B cell (primary cell): ENCODE results near the gene EXD3. TPM values are rescaled to one million over a fixed set of nuclear protein-coding genes. Genes with fewer than 3 reads are reported as not detected.
A peak's percentile ranks its signal among the peaks of the same experiment; 100 is the strongest.
"Not testable (repeated sequence)": the region's sequence is repeated elsewhere in the genome, so short reads cannot be mapped to it uniquely, and the experiment has no call there.

Experiments
- ATAC-seq: fragments of 200-7000 bp; cut with Tn5 transposase; one replicate; pipeline ENCODE4 v1.10.0; 2021; ENCODE audit warnings: low read depth, mild to moderate bottlenecking, moderate number of reproducible peaks, moderate library complexity
- CTCF ChIA-PET: fragments of 350-600 bp; sonication (Branson Sonifier 250); formaldehyde crosslinking; loops from one replicate; lab custom pipeline; 2021; ENCODE audit warnings: antibody characterized with exemption, inconsistent platforms; lab: Charles Lee
- POLR2A ChIA-PET: fragments of 350-600 bp; sonication (Branson Sonifier 250); formaldehyde crosslinking; loops from one replicate; lab custom pipeline; 2021; ENCODE audit warnings: antibody characterized with exemption; lab: Charles Lee
- DNase-seq: peaks from one replicate; pipeline ENCODE4 v3.0.0; 2013
- H2AFZ ChIP-seq: 2 replicates; pipeline ENCODE4 v1.6.1; 2012; ENCODE audit warnings: mild to moderate bottlenecking, low read depth, low read length; ENCODE audit not compliant: insufficient read depth, poor library complexity, severe bottlenecking
- H3K27ac ChIP-seq, 2 donors: 1 replicate in 1 of 2; 2 replicates in 1 of 2; pipeline ENCODE4 v1.5.1; 2012 to 2013; ENCODE audit warnings: low read length in 2 of 2, mild to moderate bottlenecking in 2 of 2, moderate library complexity in 1 of 2
- H3K27me3 ChIP-seq, 4 experiments: fragments of 200-600 bp in 1 of 4; sonication (generic) in 1 of 4; replicated peaks in 1 of 4; 1 replicate in 2 of 4; 2 replicates in 2 of 4; pipeline versions ENCODE4 v1.6.1 to v1.7.0; 2013 to 2016; ENCODE audit warnings: low read length in 3 of 4, mild to moderate bottlenecking in 2 of 4, mixed read lengths in 1 of 4, moderate library complexity in 1 of 4; ENCODE audit not compliant: insufficient read depth in 4 of 4, control insufficient read depth in 3 of 4; ENCODE audit errors: control extremely low read depth in 1 of 4
- H3K36me3 ChIP-seq, 2 experiments: replicated peaks in 1 of 2; 1 replicate in 1 of 2; 2 replicates in 1 of 2; pipeline versions ENCODE4 v1.6.1 to v1.7.1; 2013; ENCODE audit warnings: low read length in 1 of 2; ENCODE audit not compliant: insufficient read depth in 2 of 2, control insufficient read depth in 1 of 2; ENCODE audit errors: control extremely low read depth in 1 of 2, extremely low read depth in 1 of 2
- H3K4me1 ChIP-seq, 2 donors: fragments of 200-600 bp in 1 of 2; sonication (generic) in 1 of 2; 1 replicate in 1 of 2; 2 replicates in 1 of 2; pipeline versions ENCODE4 v1.5.1 to v1.6.1; 2013 to 2017; ENCODE audit warnings: low read length in 2 of 2; ENCODE audit not compliant: control insufficient read depth in 2 of 2, insufficient read depth in 2 of 2
- H3K4me2 ChIP-seq: replicated peaks from 2 replicates; pipeline ENCODE3; 2012; ENCODE audit warnings: mild to moderate bottlenecking, low read depth, low read length; ENCODE audit not compliant: poor library complexity, severe bottlenecking
- H3K4me3 ChIP-seq, 5 experiments: fragments of 200-600 bp in 1 of 5; sonication (generic) in 1 of 5; 1 replicate in 3 of 5; 2 replicates in 2 of 5; pipeline versions ENCODE4 v1.5.1 to v1.7.0; 2011 to 2016; ENCODE audit warnings: low read length in 4 of 5, mild to moderate bottlenecking in 4 of 5, low read depth in 2 of 5, control low read depth in 1 of 5, moderate library complexity in 1 of 5; ENCODE audit not compliant: insufficient read depth in 1 of 5; ENCODE audit errors: control extremely low read depth in 1 of 5, extremely low read depth in 1 of 5
- H3K79me2 ChIP-seq: fragments of 200-600 bp; sonication (generic); one replicate; pipeline ENCODE4 v1.6.0; 2016; ENCODE audit warnings: low read length; ENCODE audit not compliant: control insufficient read depth, insufficient read depth
- H3K9ac ChIP-seq: fragments of 200-600 bp; sonication (generic); 2 replicates; pipeline ENCODE4 v1.6.1; 2017; ENCODE audit warnings: mild to moderate bottlenecking, low read length, moderate library complexity
- H3K9me3 ChIP-seq, 3 donors: one replicate each; pipeline versions ENCODE4 v1.6.1 to v1.7.1; 2013; ENCODE audit warnings: low read length in 2 of 3; ENCODE audit not compliant: control insufficient read depth in 2 of 3, insufficient read depth in 1 of 3; ENCODE audit errors: control extremely low read depth in 1 of 3
- H4K20me1 ChIP-seq: 2 replicates; pipeline ENCODE4 v1.6.0; 2012; ENCODE audit warnings: mild to moderate bottlenecking, low read length; ENCODE audit not compliant: insufficient read depth, control insufficient read depth, poor library complexity, severe bottlenecking
- H3K27ac Mint-ChIP-seq: one replicate; pipeline ENCODE4 v1.8.0; 2021; ENCODE audit warnings: mixed read lengths
- H3K27me3 Mint-ChIP-seq: one replicate; pipeline ENCODE4 v1.8.0; 2021; ENCODE audit warnings: mixed read lengths
- H3K4me1 Mint-ChIP-seq: one replicate; pipeline ENCODE4 v1.8.0; 2021; ENCODE audit warnings: mixed read lengths
- H3K4me3 Mint-ChIP-seq: one replicate; pipeline ENCODE4 v1.8.0; 2021; ENCODE audit warnings: mixed read lengths
- H3K9me3 Mint-ChIP-seq: one replicate; pipeline ENCODE4 v1.8.0; 2022; ENCODE audit warnings: mixed read lengths; ENCODE audit not compliant: insufficient read depth
- CTCF ChIP-seq: fragments of 200-600 bp; IDR thresholded peaks from one replicate; pipeline ENCODE4 v1.8.0; 2022; ENCODE audit warnings: antibody characterized with exemption, mild to moderate bottlenecking
- EZH2 ChIP-seq: IDR thresholded peaks from 2 replicates; pipeline ENCODE4 v1.6.1; 2012; ENCODE audit warnings: borderline replicate concordance, low read depth, mild to moderate bottlenecking, moderate library complexity, low read length; ENCODE audit not compliant: insufficient read depth, poor library complexity, severe bottlenecking
- WGBS: methylation state at CpG from one replicate; pipeline ENCODE4 v1.1.5; 2013; ENCODE audit warnings: missing lambda C conversion rate; ENCODE audit not compliant: insufficient coverage; 5-methylcytosine and 5-hydroxymethylcytosine counted together
- intact Hi-C: fragments of 100-400 bp; cut with micrococcal nuclease; formaldehyde crosslinking; loops from one replicate; pipeline ENCODE4 v1.10.0; 2022
- polyA plus RNA-seq: library from polyadenylated mRNA; depleted of rRNA; stranded (reverse); fragments of >200 nt; gene quantifications from 2 replicates; pipeline ENCODE4 v1.2.3, GENCODE V29; 2012
- total RNA-seq, 2 donors: library from RNA; stranded (reverse); fragments of 120-200 nt in 1 of 2; gene quantifications; 1 replicate in 1 of 2; 2 replicates in 1 of 2; pipeline versions ENCODE4 v1.2.3 to v1.2.4, GENCODE V29; 2013 to 2022

The EXD3 gene
- total and polyA plus RNA-seq, 2 donors (not counting 1 experiment from before 2014, with no cell fraction given), result 22.5 to 23.7 TPM

GRCh38 chr9:137330689-137331088, 92.3 kb downstream of the EXD3 start:
- Mint-ChIP-seq H3K4me1 (peaks cover 24% of the 10 kb centered on the region), H3K9me3 (peaks cover 2% of the 10 kb centered on the region), H3K4me3 (no peak overlapping the region), H3K27ac (no peak overlapping the region), H3K27me3 (peaks cover 16% of the 10 kb centered on the region)
- WGBS, result 100% methylated on average over 2 of the region's 6 CpGs
- Histone ChIP-seq H3K4me3 (no peak overlapping the region), H3K27me3 (peaks cover 0 to 6% (median 3%) of the 10 kb centered on the region in 4 experiments), H3K9me3 (peaks cover 0 to 14% (median 0%) of the 10 kb centered on the region in 3 donors), H3K36me3 (no peaks in the 10 kb centered on the region), H4K20me1 (no peaks in the 10 kb centered on the region), H3K9ac (no peak overlapping the region), H3K4me2 (no peak overlapping the region), H2AFZ (no peak overlapping the region), H3K4me1 (peaks cover 14 to 17% of the 10 kb centered on the region in 2 donors), H3K27ac (no peak overlapping the region), H3K79me2 (no peaks in the 10 kb centered on the region)
- DNase-seq (no peak), ATAC-seq (no peak)
- intact Hi-C loops, result no loop called here
- ChIA-PET CTCF (interaction anchor here (0.6 to 1.0 kb wide), 2 partner anchors 28 to 840 kb away, joined by 3 to 5 read pairs; no protein-coding TSS in a partner anchor), POLR2A (no interaction called here)
- no peak for TF ChIP-seq EZH2
- no peak for TF ChIP-seq CTCF

GRCh38 chr9:137329590-137329989, 93.4 kb downstream of the EXD3 start:
- H3K36me3 ChIP-seq, intact Hi-C loops: not testable (repeated sequence)

GRCh38 chr9:137327641-137328550, 95.1 kb downstream of the EXD3 start:
- peaks cover 25% of the 10 kb centered on the region for H3K4me1 Mint-ChIP-seq
- intact Hi-C loops, result not testable (repeated sequence)

More at GRCh38 chr9:137329590-137329989, 93.4 kb downstream of the EXD3 start:
- H3K4me3 ChIP-seq, H3K4me2 ChIP-seq, H4K20me1 ChIP-seq, H3K27me3 ChIP-seq, H2AFZ ChIP-seq, POLR2A ChIA-PET, H3K9me3 Mint-ChIP-seq, DNase-seq, H3K79me2 ChIP-seq, H3K4me3 Mint-ChIP-seq, H3K27ac ChIP-seq, H3K27ac Mint-ChIP-seq, ATAC-seq, H3K9ac ChIP-seq: not testable (repeated sequence)
- peaks cover 16% of the 10 kb centered on the region for H3K27me3 Mint-ChIP-seq
- Histone ChIP-seq H3K9me3 (peaks cover 0 to 14% (median 0%) of the 10 kb centered on the region in 3 donors), H3K4me1 (peaks cover 11 to 20% of the 10 kb centered on the region in 2 donors)
- WGBS, result 54% methylated on average over 7 of the region's 26 CpGs
- CTCF ChIA-PET, result interaction anchor here (1.0 kb wide), 1 partner anchor 27 kb away, joined by 5 read pairs; no protein-coding TSS in a partner anchor
- H3K4me1 Mint-ChIP-seq, result peaks cover 25% of the 10 kb centered on the region

More at GRCh38 chr9:137327641-137328550, 95.1 kb downstream of the EXD3 start:
- H3K79me2 ChIP-seq, H4K20me1 ChIP-seq, H3K27me3 ChIP-seq, H3K36me3 ChIP-seq, ATAC-seq, CTCF ChIA-PET, H2AFZ ChIP-seq, H3K4me3 ChIP-seq, POLR2A ChIA-PET, H3K4me2 ChIP-seq, H3K27ac ChIP-seq, H3K9me3 Mint-ChIP-seq, H3K9ac ChIP-seq, H3K4me3 Mint-ChIP-seq: not testable (repeated sequence)
- WGBS, result 50% methylated on average over 2 of the region's 8 CpGs
- peak; percentile 61 for DNase-seq
- Histone ChIP-seq H3K9me3 (peaks cover 0 to 12% (median 0%) of the 10 kb centered on the region in 3 donors), H3K4me1 (peaks cover 11 to 20% of the 10 kb centered on the region in 2 donors)
- H3K27me3 Mint-ChIP-seq, result peaks cover 11% of the 10 kb centered on the region
- peak overlapping the region; percentile 5 for H3K27ac Mint-ChIP-seq
